H9 (cell line): ENCODE measurements around the gene ZNF180. TPM values are rescaled to one million over a fixed set of nuclear protein-coding genes. Genes with fewer than 3 reads are reported as not detected.
A peak's percentile ranks its signal among the peaks of the same experiment; 100 is the strongest.

Source experiments
- DNase-seq: peaks from one replicate; pipeline ENCODE4 v3.0.0-alpha.2; 2017
- H2AFZ ChIP-seq: one replicate; pipeline ENCODE4 v1.6.1; 2013; ENCODE audit warnings: mild to moderate bottlenecking, low read length, control low read depth, moderate library complexity
- H2AK5ac ChIP-seq: 2 replicates; pipeline ENCODE4 v1.6.1; 2013; ENCODE audit warnings: low read length, control low read depth, mixed read lengths; ENCODE audit not compliant: insufficient read length
- H2BK120ac ChIP-seq: one replicate; pipeline ENCODE4 v1.6.1; 2013; ENCODE audit warnings: low read depth, mild to moderate bottlenecking, low read length, control low read depth, inconsistent platforms; ENCODE audit not compliant: poor library complexity, severe bottlenecking
- H2BK12ac ChIP-seq: 2 replicates; pipeline ENCODE4 v1.6.1; 2013; ENCODE audit warnings: low read length, control low read depth, mixed read lengths, low read depth; ENCODE audit not compliant: insufficient read length
- H2BK15ac ChIP-seq: 2 replicates; pipeline ENCODE4 v1.6.1; 2013; ENCODE audit warnings: low read depth, low read length, control low read depth
- H2BK20ac ChIP-seq: one replicate; pipeline ENCODE4 v1.6.1; 2013; ENCODE audit warnings: low read depth, mild to moderate bottlenecking, low read length, control low read depth, inconsistent platforms; ENCODE audit not compliant: poor library complexity, severe bottlenecking
- H2BK5ac ChIP-seq: 2 replicates; pipeline ENCODE4 v1.6.1; 2013; ENCODE audit warnings: low read length, control low read depth, mixed read lengths; ENCODE audit not compliant: insufficient read length
- H3K14ac ChIP-seq: 2 replicates; pipeline ENCODE4 v1.6.1; 2013; ENCODE audit warnings: low read length, control low read depth; ENCODE audit not compliant: insufficient read depth
- H3K18ac ChIP-seq: 2 replicates; pipeline ENCODE4 v1.6.1; 2013; ENCODE audit warnings: low read depth, mild to moderate bottlenecking, mixed read lengths, low read length, control low read depth; ENCODE audit not compliant: insufficient read length
- H3K23ac ChIP-seq: 2 replicates; pipeline ENCODE4 v1.6.1; 2013; ENCODE audit warnings: low read length, control low read depth, mixed read lengths, low read depth; ENCODE audit not compliant: insufficient read length
- H3K23me2 ChIP-seq: 2 replicates; pipeline ENCODE4 v1.6.1; 2013; ENCODE audit warnings: low read depth, mild to moderate bottlenecking, mixed read lengths, low read length, control low read depth; ENCODE audit not compliant: insufficient read length, poor library complexity, severe bottlenecking
- H3K27ac ChIP-seq: 2 replicates; pipeline ENCODE4 v1.5.1; 2013; ENCODE audit warnings: low read length, control low read depth, mixed read lengths, low read depth; ENCODE audit not compliant: insufficient read length
- H3K27me3 ChIP-seq: 2 replicates; pipeline ENCODE4 v1.6.1; 2013; ENCODE audit warnings: low read length, control low read depth, inconsistent platforms; ENCODE audit not compliant: insufficient read depth
- H3K4ac ChIP-seq: 2 replicates; pipeline ENCODE4 v1.6.1; 2013; ENCODE audit warnings: low read depth, mild to moderate bottlenecking, control low read depth, inconsistent platforms, low read length, moderate library complexity
- H3K4me1 ChIP-seq: 2 replicates; pipeline ENCODE4 v1.6.1; 2013; ENCODE audit warnings: low read length, control low read depth, inconsistent platforms; ENCODE audit not compliant: insufficient read depth
- H3K4me2 ChIP-seq: 2 replicates; pipeline ENCODE4 v1.6.1; 2013; ENCODE audit warnings: low read length, control low read depth, mixed read lengths; ENCODE audit not compliant: insufficient read length, insufficient read depth
- H3K56ac ChIP-seq: 2 replicates; pipeline ENCODE4 v1.6.1; 2013; ENCODE audit warnings: low read depth, mild to moderate bottlenecking, mixed read lengths, low read length, control low read depth; ENCODE audit not compliant: insufficient read length
- H3K79me1 ChIP-seq: 2 replicates; pipeline ENCODE4 v1.6.1; 2013; ENCODE audit warnings: low read depth, mild to moderate bottlenecking, moderate library complexity, low read length, control low read depth, inconsistent platforms; ENCODE audit not compliant: insufficient read depth, poor library complexity, severe bottlenecking
- H3K79me2 ChIP-seq: 2 replicates; pipeline ENCODE4 v1.6.1; 2013; ENCODE audit warnings: low read length, control low read depth, inconsistent platforms; ENCODE audit not compliant: insufficient read depth
- H3K9ac ChIP-seq: 2 replicates; pipeline ENCODE4 v1.6.1; 2013; ENCODE audit warnings: low read length, control low read depth, mixed read lengths; ENCODE audit not compliant: insufficient read length; ENCODE audit errors: extremely low read depth
- H3K9me3 ChIP-seq: one replicate; pipeline ENCODE4 v1.6.1; 2013; ENCODE audit warnings: low read depth, low read length, inconsistent platforms; ENCODE audit not compliant: control insufficient read depth
- H3T11ph ChIP-seq: one replicate; pipeline ENCODE4 v1.6.1; 2013; ENCODE audit warnings: mild to moderate bottlenecking, low read length, control low read depth, inconsistent platforms
- H4K20me1 ChIP-seq: one replicate; pipeline ENCODE4 v1.6.1; 2013; ENCODE audit not compliant: control insufficient read depth, insufficient read length, insufficient read depth
- H4K5ac ChIP-seq: 2 replicates; pipeline ENCODE4 v1.6.1; 2013; ENCODE audit warnings: low read depth, mild to moderate bottlenecking, mixed read lengths, low read length, control low read depth; ENCODE audit not compliant: insufficient read length
- H4K8ac ChIP-seq: replicated peaks from 2 replicates; pipeline ENCODE4 v1.6.1; 2013; ENCODE audit warnings: low read length, control low read depth, mixed read lengths, low read depth; ENCODE audit not compliant: insufficient read length
- H4K91ac ChIP-seq: 2 replicates; pipeline ENCODE4 v1.6.1; 2013; ENCODE audit warnings: low read depth, mild to moderate bottlenecking, moderate library complexity, mixed read lengths, low read length, control low read depth; ENCODE audit not compliant: insufficient read length
- H3K27ac Mint-ChIP-seq, 3 experiments: 2 replicates in 2 of 3; 3 replicates in 1 of 3; pipeline ENCODE4 v1.8.0; 2020 to 2021; ENCODE audit warnings: mixed read lengths in 3 of 3, mild to moderate bottlenecking in 1 of 3, moderate library complexity in 1 of 3
- H3K27me3 Mint-ChIP-seq: 2 replicates; pipeline ENCODE4 v1.8.0; 2021; ENCODE audit warnings: low read depth, mild to moderate bottlenecking, moderate library complexity, mixed read lengths
- H3K36me3 Mint-ChIP-seq, 3 experiments: 2 replicates in 2 of 3; 3 replicates in 1 of 3; pipeline ENCODE4 v1.8.0; 2020 to 2021; ENCODE audit warnings: low read depth in 3 of 3, mixed read lengths in 3 of 3; ENCODE audit not compliant: insufficient read depth in 1 of 3
- H3K4me1 Mint-ChIP-seq, 2 experiments: 2 replicates each; pipeline ENCODE4 v1.8.0; 2020; ENCODE audit warnings: mixed read lengths in 2 of 2
- H3K4me3 Mint-ChIP-seq, 2 experiments: 2 replicates in 1 of 2; 3 replicates in 1 of 2; pipeline ENCODE4 v1.8.0; 2020 to 2021; ENCODE audit warnings: mild to moderate bottlenecking in 2 of 2, mixed read lengths in 2 of 2, moderate library complexity in 1 of 2
- H3K9me3 Mint-ChIP-seq, 2 experiments: 2 replicates in 1 of 2; 3 replicates in 1 of 2; pipeline ENCODE4 v1.8.0; 2020; ENCODE audit warnings: mild to moderate bottlenecking in 2 of 2, mixed read lengths in 2 of 2, moderate library complexity in 1 of 2
- CTCF ChIP-seq: fragments of 200-600 bp; sonication (generic); conservative IDR thresholded peaks from 3 replicates; pipeline ENCODE4 v1.8.0; 2021; ENCODE audit warnings: antibody characterized with exemption, mild to moderate bottlenecking
- WGBS: extraction: QIAGEN DNeasy Blood & Tissue Kit; methylation state at CpG from one replicate; pipeline ENCODE4 v1.1.7; 2013; ENCODE audit warnings: missing lambda C conversion rate, low lambda C conversion rate, mixed read lengths; ENCODE audit not compliant: insufficient read length; ENCODE audit errors: extremely low coverage; 5-methylcytosine and 5-hydroxymethylcytosine counted together
- total RNA-seq: library from RNA; stranded (reverse); gene quantifications from 2 replicates; pipeline ENCODE4 v1.2.1, GENCODE V29; 2021

Gene ZNF180
- total RNA-seq, 1 experiment from 2014 or later, result 13.6 TPM

- Mint-ChIP-seq H3K9me3 (peaks cover 65 to 67% of the 10 kb centered on the region in 2 experiments), H3K4me3 (no peak overlapping the region), H3K36me3 (peaks cover 0 to 2% (median 0%) of the 10 kb centered on the region in 3 experiments; a peak in 3 of 7 replicates), H3K27me3 (peaks cover 50% of the 10 kb centered on the region), H3K27ac (no peak overlapping the region), H3K4me1 (no peaks in the 10 kb centered on the region)
- no peak overlapping the region for H3K23ac ChIP-seq
- no peak overlapping the region for H2AFZ ChIP-seq
- H3K79me1 ChIP-seq, result no peaks in the 10 kb centered on the region
- H4K91ac ChIP-seq, result no peak overlapping the region
- no peaks in the 10 kb centered on the region for H3K27me3 ChIP-seq
- WGBS, result no CpG with 5 or more reads among the region's 4 CpGs
- no peak overlapping the region for H3K14ac ChIP-seq
- no peak overlapping the region for H3K27ac ChIP-seq
- H4K20me1 ChIP-seq, result no peaks in the 10 kb centered on the region
- H3K4me1 ChIP-seq, result no peaks in the 10 kb centered on the region
- TF ChIP-seq CTCF, result peak; percentile 16; the same call in 1 of the 3 replicates
- no peaks in the 10 kb centered on the region for H3K79me2 ChIP-seq
- H2BK12ac ChIP-seq, result no peak overlapping the region
- no peak for DNase-seq
- H2BK120ac ChIP-seq, result no peak overlapping the region
- no peak overlapping the region for H2BK20ac ChIP-seq
- H4K8ac ChIP-seq, result no peak overlapping the region
- H4K5ac ChIP-seq, result no peak overlapping the region
- no peak overlapping the region for H3K18ac ChIP-seq
- no peak overlapping the region for H2BK15ac ChIP-seq
- no peak overlapping the region for H2BK5ac ChIP-seq
- H2AK5ac ChIP-seq, result no peak overlapping the region
- H3K9me3 ChIP-seq, result no peaks in the 10 kb centered on the region
- no peaks in the 10 kb centered on the region for H3K23me2 ChIP-seq
- no peak overlapping the region for H3T11ph ChIP-seq
- no peak overlapping the region for H3K4ac ChIP-seq
- no peak overlapping the region for H3K9ac ChIP-seq
- no peak overlapping the region for H3K56ac ChIP-seq
- H3K4me2 ChIP-seq, result no peak overlapping the region
Observed at GRCh38 chr19:44525721-44526430, 25.6 kb upstream of the ZNF180 start.
